ENCODE measurements around the gene C14orf39.

DNA sequence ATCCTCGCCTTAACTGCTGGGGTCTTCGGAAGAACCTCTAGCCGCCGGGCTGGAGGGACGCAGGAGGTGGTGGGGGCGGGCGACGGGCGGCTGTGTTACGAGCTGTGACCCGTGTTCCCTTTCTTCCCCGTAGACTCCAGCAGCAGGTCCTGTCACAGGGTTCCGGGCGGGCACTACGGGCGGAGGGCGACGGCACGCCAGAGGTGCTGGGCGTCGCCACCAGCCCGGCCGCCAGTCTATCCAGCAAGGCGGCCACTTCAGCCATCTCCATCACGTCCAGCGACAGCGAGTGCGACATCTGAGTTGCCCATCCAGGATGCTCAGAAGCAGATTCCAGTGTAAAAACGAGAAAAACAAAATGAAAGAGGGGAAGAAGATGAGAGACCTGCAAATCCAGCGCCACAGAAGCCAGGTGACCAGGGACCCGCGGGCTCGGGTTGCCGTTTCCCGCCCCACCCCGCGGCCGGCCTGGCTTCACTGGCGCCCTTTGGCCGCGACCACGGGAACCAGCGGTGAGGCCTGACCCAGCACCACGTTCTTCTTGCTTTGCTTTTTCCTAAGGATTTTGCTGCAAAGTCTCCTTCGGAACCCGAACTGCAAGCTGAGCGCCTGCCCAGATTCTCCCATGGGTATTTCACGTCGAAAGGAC is 25.2 kb upstream of the C14orf39 start:
- TF ChIP-seq GATA3 (IDR thresholded peaks at IDR 0.05; ENCODE audit: low read depth, low read length) (no peak), GATA2 (IDR thresholded peaks at IDR 0.05; ENCODE audit: low read depth, low read length) (no peak)
